Kidney (tissue), 14 donors: Measurements from ENCODE around the gene OR6B2. TPM values are rescaled to one million over a fixed set of nuclear protein-coding genes. Genes with fewer than 3 reads are reported as not detected.

ENCODE experiments used
- DNase-seq, 5 donors: peaks; one replicate each; pipeline ENCODE4 v3.0.0-alpha.2; 2013 to 2020
- FAIRE-seq: peaks from 2 replicates; lab custom pipeline; 2012; peaks lifted over from hg19 to GRCh38; lab: Jason Lieb, UNC
- H3K27ac ChIP-seq, 2 donors: one replicate each; pipeline ENCODE4 v1.7.0; 2013; ENCODE audit warnings: low read depth in 2 of 2, low read length in 2 of 2, inconsistent platforms in 1 of 2
- H3K27me3 ChIP-seq: one replicate; pipeline ENCODE4 v1.7.1; 2013; ENCODE audit warnings: low read length, inconsistent platforms; ENCODE audit not compliant: control insufficient read depth, insufficient read depth
- H3K36me3 ChIP-seq, 3 donors: one replicate each; pipeline versions ENCODE4 v1.7.0 to v1.7.1; 2013; ENCODE audit warnings: low read length in 3 of 3, control low read depth in 1 of 3, inconsistent platforms in 1 of 3; ENCODE audit not compliant: insufficient read depth in 3 of 3, control insufficient read depth in 2 of 3
- H3K4me1 ChIP-seq, 3 donors: one replicate each; pipeline versions ENCODE4 v1.7.0 to v1.7.1; 2013; ENCODE audit warnings: low read length in 3 of 3, inconsistent platforms in 1 of 3, low read depth in 1 of 3; ENCODE audit not compliant: control insufficient read depth in 2 of 3, insufficient read depth in 2 of 3
- H3K4me3 ChIP-seq, 3 donors: one replicate each; pipeline versions ENCODE4 v1.7.0 to v1.8.1; 2013; ENCODE audit warnings: low read length in 3 of 3, control low read depth in 1 of 3, inconsistent platforms in 1 of 3
- H3K9ac ChIP-seq, 3 donors: one replicate each; pipeline versions ENCODE4 v1.7.0 to v1.7.1; 2013; ENCODE audit warnings: low read length in 3 of 3, control low read depth in 1 of 3, inconsistent platforms in 1 of 3
- H3K9me3 ChIP-seq, 3 donors: one replicate each; pipeline versions ENCODE4 v1.7.0 to v1.7.1; 2013; ENCODE audit warnings: low read length in 3 of 3, control low read depth in 1 of 3, inconsistent platforms in 1 of 3; ENCODE audit not compliant: control insufficient read depth in 2 of 3, insufficient read depth in 1 of 3
- intact Hi-C: fragments of 100-400 bp; cut with DNase I; formaldehyde crosslinking; loops from one replicate; pipeline ENCODE4 v1.11.1; 2022
- polyA plus RNA-seq: library from polyadenylated mRNA; stranded (reverse); fragments of 350-450 nt; fragmentation: Illumina TruSeq; extraction: RNeasy Lipid Tissue Mini Kit (QIAGEN cat#74804); gene quantifications from one replicate; pipeline ENCODE4 v1.2.3, GENCODE V29; 2014; ENCODE audit warnings: low read depth, low replicate concordance; ENCODE audit not compliant: insufficient read depth
- total RNA-seq: library from RNA; stranded (reverse); fragmentation: NEBNext Ultra II Directional; extraction: Animal tissue kit (Norgen Biotek cat#: 25700); gene quantifications from one replicate; pipeline ENCODE4 v1.2.1, GENCODE V29; 2021
- TF ChIP-seq, protein P1 (sequence below): IDR thresholded peaks from 3 replicates; pipeline ENCODE4 v1.5.1; 2012; ENCODE audit warnings: mild to moderate bottlenecking, moderate library complexity, borderline replicate concordance; ENCODE audit not compliant: insufficient read depth; ENCODE audit errors: extremely low read depth
- donor health status: control.
- donor health status: control.
- donor health status: control.
- donor health status: control.
- donor health status: control.
- donor health status: DM: yes; HTN: yes; CAD: no.
- donor health status: Normal renal cell carcinoma (clear cell type).

OR6B2 gene
- total and polyA plus RNA-seq, 2 donors from 2014 or later = not detected

DNA sequence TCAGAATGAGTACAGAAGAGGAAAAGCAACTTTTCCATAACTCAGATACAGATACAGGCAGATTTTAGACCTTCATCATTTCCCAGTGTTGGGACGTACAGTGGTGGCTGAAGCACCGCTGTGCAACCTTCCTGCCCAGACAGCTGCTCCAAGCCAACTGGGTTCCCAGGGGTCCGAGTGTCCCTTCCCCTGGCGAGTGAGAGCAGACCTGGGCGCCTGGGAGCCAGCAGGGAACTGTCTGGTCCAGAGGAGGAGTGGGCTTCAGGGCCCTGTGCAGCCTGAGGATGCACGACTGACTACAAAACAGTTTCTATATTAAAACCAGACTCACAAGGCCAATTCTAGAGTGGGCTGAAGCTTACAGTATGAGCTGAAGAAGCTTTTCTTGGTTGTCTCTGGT is 11.1 kb upstream of the OR6B2 start:
- FAIRE-seq = no peak
- no peaks in the 10 kb centered on the region for H3K27me3 ChIP-seq
- H3K36me3 ChIP-seq = no peaks in the 10 kb centered on the region
- DNase-seq = no peak
- intact Hi-C loops = no loop called here
- H3K4me3 ChIP-seq = no peak overlapping the region
- TF ChIP-seq, protein P1, sequence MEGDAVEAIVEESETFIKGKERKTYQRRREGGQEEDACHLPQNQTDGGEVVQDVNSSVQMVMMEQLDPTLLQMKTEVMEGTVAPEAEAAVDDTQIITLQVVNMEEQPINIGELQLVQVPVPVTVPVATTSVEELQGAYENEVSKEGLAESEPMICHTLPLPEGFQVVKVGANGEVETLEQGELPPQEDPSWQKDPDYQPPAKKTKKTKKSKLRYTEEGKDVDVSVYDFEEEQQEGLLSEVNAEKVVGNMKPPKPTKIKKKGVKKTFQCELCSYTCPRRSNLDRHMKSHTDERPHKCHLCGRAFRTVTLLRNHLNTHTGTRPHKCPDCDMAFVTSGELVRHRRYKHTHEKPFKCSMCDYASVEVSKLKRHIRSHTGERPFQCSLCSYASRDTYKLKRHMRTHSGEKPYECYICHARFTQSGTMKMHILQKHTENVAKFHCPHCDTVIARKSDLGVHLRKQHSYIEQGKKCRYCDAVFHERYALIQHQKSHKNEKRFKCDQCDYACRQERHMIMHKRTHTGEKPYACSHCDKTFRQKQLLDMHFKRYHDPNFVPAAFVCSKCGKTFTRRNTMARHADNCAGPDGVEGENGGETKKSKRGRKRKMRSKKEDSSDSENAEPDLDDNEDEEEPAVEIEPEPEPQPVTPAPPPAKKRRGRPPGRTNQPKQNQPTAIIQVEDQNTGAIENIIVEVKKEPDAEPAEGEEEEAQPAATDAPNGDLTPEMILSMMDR = no peak
- H3K4me1 ChIP-seq = no peaks in the 10 kb centered on the region
- no peak overlapping the region for H3K9ac ChIP-seq
- no peak overlapping the region for H3K27ac ChIP-seq
- no peaks in the 10 kb centered on the region for H3K9me3 ChIP-seq

DNA sequence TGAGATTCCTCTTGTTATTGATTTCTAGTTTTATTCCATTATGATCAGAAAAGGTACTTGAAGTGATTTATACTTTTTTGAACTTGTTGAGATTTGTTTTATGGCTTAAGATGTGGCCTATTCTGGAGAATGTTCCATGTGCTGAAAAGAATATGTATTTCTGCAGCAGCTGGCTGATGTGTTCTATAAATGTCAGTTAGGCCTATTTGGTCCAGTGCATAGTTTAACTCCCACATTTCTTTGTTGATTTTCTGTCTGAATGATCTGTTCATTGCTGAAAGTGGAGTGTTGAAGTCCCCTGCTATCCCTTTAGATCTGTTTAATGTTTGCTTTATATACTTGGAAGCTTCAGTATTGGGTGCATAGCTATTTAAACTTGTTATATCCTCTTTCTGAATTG is 7.1 kb upstream of the OR6B2 start:
- no peak for FAIRE-seq
- intact Hi-C loops = no loop called here
- no peak overlapping the region for H3K9ac ChIP-seq
- no peaks in the 10 kb centered on the region for H3K9me3 ChIP-seq
- H3K27me3 ChIP-seq = no peaks in the 10 kb centered on the region
- no peak overlapping the region for H3K4me3 ChIP-seq
- DNase-seq = peak in 2 of 5 donors; percentile 46 to 78
- TF ChIP-seq, protein P1 = no peak
- H3K4me1 ChIP-seq = no peaks in the 10 kb centered on the region
- no peaks in the 10 kb centered on the region for H3K36me3 ChIP-seq
- H3K27ac ChIP-seq = no peak overlapping the region

DNA sequence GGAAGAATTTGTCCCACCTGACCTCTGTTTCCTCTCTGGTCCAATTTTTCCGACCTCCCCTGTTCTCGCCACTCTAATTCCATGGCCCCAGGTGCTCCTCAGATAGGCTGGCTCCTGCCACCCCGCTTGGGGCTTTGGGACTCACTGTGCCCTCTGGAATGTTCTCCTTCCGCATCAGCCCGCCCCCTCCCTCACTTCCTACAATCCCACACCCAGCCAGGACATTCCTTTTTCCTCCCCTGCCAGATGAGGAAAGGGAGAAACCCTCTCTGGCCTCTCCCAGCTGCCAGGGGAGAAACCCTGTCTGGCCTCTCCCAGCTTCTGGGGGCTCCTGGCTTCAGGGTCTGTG is 3.1 kb upstream of the OR6B2 start:
- intact Hi-C loops = no loop called here
- Histone ChIP-seq H3K36me3 (no peaks in the 10 kb centered on the region), H3K4me1 (no peaks in the 10 kb centered on the region), H3K9me3 (no peaks in the 10 kb centered on the region), H3K9ac (no peak overlapping the region), H3K4me3 (no peak overlapping the region), H3K27ac (no peak overlapping the region), H3K27me3 (no peaks in the 10 kb centered on the region)
- TF ChIP-seq, protein P1 = no peak
- DNase-seq = no peak
- FAIRE-seq = no peak
